Measurements from ENCODE around the gene SND1.

SND1 gene

GRCh38 chr7:127683776-127684681 lies 32.0 kb downstream of the SND1 start:
- no peak for DNase-seq (ENCODE audit: low read depth)

- no peak for DNase-seq (ENCODE audit: low read depth)
These were observed 37.3 kb downstream of the SND1 start for GRCh38 chr7:127689194-127689772.

- DNase-seq (ENCODE audit: low read depth), result no peak
These were observed 38.3 kb downstream of the SND1 start for GRCh38 chr7:127690337-127690736.

DNA sequence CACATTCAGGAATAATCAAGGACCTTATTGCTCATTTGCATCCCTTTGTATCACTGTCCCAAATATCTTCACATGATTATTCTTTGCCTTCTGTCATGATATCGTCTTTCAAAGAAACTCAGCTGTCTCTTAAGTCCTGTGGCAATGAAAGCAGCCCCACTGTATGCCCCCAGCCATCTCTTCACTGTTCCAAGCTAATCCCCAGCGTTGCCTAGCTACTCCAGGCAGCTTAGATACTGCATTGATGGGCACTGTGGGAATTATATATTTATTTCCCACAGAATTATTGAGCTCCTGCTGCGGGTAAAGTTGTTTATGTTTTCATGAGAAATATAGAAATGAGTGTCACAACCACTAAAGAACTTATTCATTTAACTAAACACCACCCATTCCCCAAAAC lies 38.8 kb downstream of the SND1 start:
- no peak for DNase-seq (ENCODE audit: low read depth)

GRCh38 chr7:127692200-127692599 lies 40.2 kb downstream of the SND1 start:
- no peak for DNase-seq (ENCODE audit: low read depth)

GRCh38 chr7:127699853-127700252 lies 47.9 kb downstream of the SND1 start:
- DNase-seq (ENCODE audit: low read depth), result no peak

- no peak for DNase-seq (ENCODE audit: low read depth)
These were observed 50.2 kb downstream of the SND1 start for GRCh38 chr7:127702052-127702652.

GRCh38 chr7:127702938-127703337 lies 50.9 kb downstream of the SND1 start:
- DNase-seq (ENCODE audit: low read depth), result no peak

GRCh38 chr7:127704211-127704610 lies 52.2 kb downstream of the SND1 start:
- no peak for DNase-seq (ENCODE audit: low read depth)

DNA sequence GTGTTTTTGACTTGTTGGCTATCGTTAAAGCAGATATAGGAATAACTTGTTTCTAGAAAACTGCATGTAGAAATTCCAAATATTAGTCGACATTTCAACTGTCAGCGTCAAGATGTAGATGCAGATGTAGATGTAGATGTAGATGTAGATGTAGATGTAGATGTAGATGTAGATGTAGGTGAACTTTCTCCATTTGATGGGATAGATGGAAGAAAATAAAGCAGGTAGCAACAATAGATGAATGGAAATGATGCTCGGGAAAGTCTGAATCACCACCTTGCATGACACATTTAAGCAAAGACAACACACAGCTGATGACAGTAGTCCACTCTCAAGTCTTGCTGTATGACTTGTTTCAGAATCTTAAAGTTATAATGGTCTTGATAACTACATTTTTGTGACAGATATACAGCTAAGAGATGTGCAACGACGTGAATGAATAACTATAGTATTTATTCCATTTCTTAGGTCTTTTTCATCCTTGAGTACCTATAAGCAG lies 53.5 kb downstream of the SND1 start:
- no peak for DNase-seq (ENCODE audit: low read depth)

GRCh38 chr7:127706766-127707165 lies 54.8 kb downstream of the SND1 start:
- DNase-seq (ENCODE audit: low read depth), result no peak

DNA sequence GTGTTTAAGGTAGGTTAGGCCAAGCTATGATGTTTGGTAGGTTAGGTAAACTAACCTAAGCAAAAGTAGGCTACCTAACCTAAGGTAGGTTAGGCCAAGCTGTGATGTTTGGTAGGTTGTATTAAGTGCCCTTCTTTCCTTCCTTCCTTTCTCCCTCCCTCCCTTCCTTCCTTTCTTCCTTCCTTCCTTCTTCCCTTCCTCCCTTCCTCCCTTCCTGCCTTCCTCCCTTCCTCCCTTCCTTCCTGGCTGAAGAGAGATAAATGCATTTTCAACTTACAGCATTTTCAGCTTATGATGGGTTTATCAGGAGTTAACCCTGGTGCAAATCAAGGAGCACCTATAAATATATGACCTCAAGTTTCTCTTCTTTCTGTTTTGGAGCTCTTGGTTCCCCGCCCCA lies 56.2 kb downstream of the SND1 start:
- no peak for DNase-seq (ENCODE audit: low read depth)

DNA sequence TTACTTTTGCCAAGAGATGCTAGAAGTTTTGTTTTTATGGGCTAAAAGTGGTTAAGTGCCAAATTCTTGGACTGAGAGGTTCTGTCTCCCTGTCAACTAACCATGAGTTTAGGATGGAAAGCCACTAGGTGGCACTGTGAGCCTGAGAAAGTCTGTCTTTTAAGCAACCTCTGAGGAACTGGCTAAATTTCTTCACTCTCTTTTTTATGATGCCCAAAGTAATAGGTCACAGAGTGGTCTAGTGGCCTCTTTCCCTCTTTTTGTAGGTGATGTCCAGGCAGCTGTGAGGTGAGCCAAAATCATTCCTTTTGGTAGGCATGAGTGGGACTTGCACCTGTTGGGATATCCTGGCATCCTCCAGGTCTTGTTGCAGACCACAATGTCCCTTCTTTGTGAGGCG lies 56.8 kb downstream of the SND1 start:
- DNase-seq (ENCODE audit: low read depth), result peak; percentile 27

GRCh38 chr7:127710635-127711034 lies 58.6 kb downstream of the SND1 start:
- no peak for DNase-seq (ENCODE audit: low read depth)

GRCh38 chr7:127711872-127712271 lies 59.9 kb downstream of the SND1 start:
- no peak for DNase-seq (ENCODE audit: low read depth)

- no peak for DNase-seq (ENCODE audit: low read depth)
These were observed 61.0 kb downstream of the SND1 start for GRCh38 chr7:127713006-127713405.

DNA sequence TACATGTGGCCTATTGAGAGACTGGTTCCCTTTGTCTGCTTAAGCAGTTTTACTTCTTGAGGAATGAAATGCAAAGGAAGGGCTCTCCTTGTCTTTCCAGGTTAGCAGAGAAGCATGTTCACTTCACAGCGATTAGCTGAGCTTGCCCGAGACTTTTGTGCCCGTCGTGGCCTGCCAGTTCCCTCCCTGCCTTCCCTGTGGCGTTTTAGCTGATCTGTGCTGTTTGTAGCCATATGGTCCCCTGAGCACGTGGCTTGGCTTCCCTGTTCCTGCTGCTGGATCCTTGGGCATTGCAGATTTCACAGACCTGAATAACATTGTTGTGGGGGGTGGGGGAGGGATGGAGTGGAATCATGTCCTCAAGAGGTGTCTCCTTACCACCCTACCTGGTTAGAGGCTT lies 61.8 kb downstream of the SND1 start:
- DNase-seq (ENCODE audit: low read depth), result no peak

DNA sequence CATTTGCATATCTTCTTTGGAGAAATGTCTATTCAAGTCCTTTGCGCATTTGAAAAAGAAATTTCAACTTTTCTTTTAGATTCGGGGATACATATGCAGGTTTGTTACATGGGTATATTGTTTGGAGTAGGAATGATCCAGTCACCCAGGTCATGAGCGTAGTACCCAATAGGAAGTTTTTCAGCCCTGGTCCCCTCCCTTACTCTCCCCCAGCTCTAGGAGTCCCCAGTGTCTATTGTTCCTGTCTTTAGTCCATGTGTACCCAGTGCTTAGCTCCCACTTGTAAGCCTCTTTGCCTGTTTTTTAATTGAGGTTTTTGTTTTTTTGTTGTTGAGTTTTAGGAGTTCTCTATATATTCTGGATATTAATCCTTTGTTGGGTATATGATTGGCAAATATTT lies 63.3 kb downstream of the SND1 start:
- no peak for DNase-seq (ENCODE audit: low read depth)

DNA sequence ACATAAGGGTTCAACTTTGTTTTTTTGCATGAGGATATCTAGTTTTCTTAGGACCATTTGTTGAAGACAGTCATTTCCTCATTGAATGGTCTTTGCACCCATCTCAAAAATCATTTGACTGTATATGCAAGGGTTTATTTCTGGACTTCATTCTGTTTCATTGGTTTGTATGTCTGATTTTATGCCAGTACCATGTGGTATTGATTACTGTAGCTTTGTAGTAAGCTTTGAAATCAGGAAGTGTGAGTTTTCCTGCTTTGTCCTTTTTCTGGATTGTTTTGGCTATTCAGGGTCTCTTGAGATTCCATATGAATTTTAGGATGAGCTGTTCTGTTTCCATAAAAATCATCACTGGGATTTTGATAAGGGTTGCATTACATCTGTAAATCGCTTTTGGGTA lies 63.9 kb downstream of the SND1 start:
- no peak for DNase-seq (ENCODE audit: low read depth)

GRCh38 chr7:127717502-127718339 lies 65.7 kb downstream of the SND1 start:
- DNase-seq (ENCODE audit: low read depth), result no peak

- DNase-seq (ENCODE audit: low read depth), result no peak
These were observed 66.3 kb downstream of the SND1 start for GRCh38 chr7:127718340-127718679.

GRCh38 chr7:127726476-127726875 lies 74.5 kb downstream of the SND1 start:
- no peak for DNase-seq (ENCODE audit: low read depth)
